Globus pallidus (tissue), 1 donor: ENCODE data around the gene WNT9B.

Experiments used
- DNase-seq: peaks from one replicate; pipeline ENCODE4 v3.0.0-alpha.2; 2015; ENCODE audit warnings: low spot score

Gene WNT9B

DNA sequence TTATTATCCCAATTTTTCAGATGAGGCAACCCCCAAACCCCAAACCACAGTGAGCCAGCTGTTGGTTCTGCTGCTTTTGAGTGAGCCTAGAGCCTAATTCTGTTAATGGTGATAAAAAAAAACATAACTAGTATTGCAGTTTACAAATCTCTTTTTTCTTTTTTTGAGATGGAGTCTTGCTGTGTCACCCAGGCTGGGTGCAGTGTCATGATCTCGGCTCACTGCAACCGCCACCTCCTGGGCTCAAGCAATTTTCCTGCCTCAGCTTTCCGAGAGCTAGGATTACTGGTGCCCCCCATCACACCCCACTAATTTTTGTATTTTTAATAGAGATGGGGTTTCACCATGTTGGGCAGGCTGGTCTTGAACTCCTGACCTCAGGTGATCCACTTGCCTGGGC, 3.1 kb downstream of the WNT9B start:
- DNase-seq: no peak

DNA sequence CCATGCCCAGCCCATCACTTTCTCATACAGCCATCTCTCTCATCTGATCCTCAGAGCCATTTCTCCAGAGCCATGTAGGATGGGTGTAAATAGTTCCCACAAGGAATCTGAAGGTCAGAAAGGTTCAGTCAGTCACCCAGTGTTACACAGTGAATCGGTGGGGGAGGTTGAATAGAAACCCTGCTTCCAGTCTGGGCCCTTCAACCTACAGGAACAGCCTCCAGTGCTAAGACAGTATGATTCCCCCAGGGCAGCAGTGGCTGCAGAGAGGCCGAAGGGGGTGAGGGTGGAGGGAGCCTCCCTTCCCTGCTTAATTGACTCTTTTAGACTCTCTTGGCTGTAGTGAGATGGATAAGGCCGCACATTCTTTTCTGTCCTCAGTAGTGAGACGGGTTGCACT, 3.6 kb downstream of the WNT9B start:
- DNase-seq: no peak

DNA sequence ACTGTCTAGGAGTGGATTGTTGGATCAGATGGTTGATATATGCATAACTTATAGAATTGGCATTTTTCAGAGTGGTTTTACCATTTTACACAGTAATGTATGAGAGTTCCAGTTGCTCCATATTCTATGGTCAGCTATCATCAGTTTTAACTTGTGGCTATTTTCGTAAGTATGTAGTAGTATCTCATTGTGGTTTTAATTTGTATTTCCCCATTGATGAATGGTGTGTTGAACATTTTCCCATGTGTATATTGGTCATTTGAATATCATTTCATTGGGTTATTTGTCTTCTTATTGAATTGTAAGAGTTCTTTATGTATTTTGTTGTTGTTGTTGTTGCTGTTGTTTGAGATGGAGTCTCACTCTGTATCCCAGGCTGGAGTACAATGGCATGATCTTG, 6.2 kb downstream of the WNT9B start:
- no peak for DNase-seq

DNA sequence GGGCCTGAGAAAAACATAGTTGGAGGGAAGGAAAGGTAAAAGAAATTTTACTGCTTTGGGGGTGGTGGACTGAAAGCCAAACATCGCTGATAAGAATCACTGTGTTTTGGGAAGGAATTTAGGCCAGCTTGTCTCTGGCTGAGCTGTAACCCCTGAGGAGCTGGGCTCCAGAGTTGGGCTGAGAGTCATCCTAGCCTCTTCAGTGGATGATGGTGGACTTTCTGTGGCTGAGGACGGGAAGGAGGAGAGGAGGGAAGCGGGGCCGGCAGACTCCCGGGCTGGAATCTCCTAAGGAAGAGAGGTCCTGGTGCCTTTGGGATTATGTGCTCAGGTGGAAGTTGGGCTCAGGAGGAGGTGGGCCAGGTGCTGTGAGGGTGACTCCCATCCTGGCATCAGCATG, 8.6 kb downstream of the WNT9B start:
- no peak for DNase-seq

DNA sequence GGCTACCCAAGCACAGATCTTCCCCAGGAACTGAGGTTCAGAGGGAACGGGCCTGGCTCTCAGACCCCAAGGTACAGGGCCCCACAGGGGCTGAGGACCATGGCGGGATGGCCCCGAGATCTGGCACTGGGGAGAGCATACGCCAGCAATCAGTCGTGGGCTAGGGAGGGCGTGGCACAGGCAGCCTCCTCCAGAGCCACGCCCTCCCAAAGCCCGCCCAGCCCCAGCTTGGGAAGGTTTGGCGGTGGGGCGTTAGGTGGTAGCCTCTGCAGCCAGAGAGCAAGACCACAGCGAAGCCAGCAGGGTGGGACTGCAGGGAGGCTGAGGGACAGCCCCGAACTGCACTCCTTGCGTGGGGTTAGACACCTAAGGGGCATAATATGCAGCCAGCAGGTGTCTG, 11.6 kb downstream of the WNT9B start:
- DNase-seq: no peak

DNA sequence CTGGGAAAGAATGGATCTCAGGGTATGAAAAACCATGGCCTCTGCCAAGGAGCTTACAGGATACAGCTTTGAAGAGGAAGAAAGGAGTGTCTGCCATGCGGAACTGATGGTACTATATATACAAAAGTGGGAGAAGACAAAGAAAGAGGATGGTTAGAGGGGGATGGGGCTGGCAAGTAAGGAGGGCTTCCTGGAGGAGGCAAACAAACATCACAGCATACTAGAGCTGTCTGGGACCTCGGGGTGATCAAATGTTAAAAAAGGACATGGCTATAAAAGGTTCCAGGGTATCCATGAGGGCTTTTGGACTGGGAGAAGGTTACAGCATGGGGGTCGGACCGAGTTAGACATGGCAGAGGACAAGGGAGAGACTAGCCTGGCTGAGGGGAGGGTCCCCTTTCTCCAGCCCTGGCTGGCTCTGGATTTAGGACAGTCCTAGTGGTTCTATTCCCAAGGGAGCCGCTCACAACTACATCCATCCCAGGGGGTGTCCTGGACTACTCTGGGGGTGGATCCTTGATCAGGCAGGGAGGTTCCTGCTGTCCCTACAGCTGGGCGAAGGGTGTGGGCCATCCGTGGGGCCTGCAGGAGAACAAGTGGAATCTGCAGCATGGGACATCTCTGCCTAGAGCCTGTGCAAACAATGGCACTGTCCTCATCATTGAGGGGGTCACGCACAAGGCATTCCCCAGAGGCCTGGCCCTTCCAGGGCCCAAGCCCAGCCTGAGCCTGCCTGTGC, 12.2 kb downstream of the WNT9B start:
- no peak for DNase-seq

DNA sequence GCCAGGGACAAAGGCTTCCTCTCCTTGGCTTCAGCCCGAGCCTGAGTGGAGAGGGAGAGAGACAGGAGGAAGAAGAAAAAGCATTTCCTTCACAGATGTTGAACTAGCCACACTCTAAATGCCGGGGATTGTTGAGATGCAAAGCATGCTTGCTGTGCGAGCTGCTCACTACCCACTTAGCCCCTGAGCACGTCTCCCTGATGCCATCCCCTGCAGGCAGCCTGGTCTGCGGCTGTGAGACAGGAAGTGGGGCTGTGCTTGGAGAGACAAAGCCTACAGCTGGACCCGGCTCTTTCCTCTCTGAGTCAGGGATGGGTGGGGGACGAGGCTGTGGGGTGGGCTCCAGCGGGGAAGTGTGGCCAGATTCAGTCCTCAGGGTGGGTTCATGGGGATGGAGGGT, 13.7 kb downstream of the WNT9B start:
- DNase-seq: no peak

DNA sequence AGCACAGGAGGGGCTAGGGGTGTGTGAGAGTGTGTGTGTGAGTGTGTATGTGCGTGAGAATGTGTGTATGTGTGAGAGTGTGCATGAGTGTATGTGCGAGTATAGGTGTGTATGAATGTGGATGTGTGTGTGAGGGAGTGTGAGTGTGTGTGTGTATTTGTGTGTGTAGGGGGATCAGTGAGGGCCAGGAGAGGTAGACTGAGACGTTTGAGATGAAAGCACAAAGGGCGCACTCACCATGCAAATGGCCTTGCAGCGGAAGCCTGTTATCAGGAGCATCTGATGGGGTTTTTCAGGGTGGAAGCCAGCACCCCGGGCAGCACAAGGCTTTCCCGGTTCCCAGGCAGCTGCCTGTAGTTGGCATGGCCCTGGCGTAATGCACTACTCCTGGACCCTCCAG, 14.9 kb downstream of the WNT9B start:
- no peak for DNase-seq

DNA sequence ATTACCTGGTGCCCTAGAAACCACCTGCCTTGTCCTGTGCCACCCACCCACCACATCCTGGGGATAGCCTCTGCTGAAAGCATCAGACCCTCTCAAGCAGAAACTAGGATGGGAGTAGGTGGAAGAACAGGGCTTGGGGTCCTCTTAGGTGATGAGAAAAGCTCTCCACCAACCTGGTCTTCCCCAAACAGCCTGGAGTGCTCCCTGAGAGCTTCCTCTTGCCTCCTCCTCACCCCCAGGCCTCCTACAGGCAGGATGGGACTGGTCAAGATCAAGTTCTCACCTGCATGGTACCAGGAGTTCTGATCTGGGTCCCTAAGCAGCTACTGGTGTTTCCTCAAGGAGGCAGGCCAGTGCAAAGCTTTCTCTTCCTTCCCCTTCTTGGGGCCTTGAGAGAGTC, 15.4 kb downstream of the WNT9B start:
- no peak for DNase-seq

DNA sequence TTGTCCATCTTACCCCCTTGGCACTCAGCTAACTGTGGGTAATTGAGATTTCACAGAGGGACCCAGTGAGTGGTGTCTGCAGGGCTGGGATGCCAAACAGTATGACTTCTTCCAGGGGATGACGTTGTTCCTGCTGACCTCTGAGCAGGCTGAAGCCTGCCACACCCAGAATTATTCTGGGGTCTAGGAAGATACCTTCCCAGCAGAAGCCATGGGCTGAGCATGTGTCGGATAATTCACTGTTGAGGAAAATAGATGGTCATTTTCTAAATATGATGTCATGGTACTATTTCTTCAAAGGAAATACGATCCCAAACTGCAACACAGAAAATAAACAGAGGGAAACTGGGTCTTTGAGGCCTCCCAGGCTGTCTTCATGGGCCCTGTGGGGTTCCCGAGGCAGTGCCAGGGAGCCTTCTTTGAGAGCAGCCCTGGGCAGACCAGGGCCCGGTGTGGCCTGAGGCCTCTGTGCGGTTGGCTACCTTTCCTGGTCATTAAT, 17.4 kb downstream of the WNT9B start:
- no peak for DNase-seq

DNA sequence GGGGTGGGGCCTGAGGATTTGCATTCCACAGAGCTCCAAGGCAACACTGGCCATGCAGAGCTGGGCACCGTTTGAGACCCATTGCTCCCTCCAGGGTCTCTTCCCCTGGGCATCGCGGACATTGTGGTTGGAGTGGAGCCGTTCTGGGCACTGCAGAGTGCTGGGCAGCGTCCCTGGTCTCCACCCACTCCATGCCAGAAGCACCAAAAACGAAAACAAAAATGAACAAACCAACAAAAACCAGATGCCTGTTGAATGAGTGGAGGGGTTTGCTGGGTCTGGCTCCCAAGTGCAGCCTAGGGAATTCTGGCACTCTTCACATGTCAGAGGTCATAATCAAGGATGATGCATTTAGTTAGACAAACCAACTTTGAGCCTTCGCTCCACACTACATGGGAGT, 17.9 kb downstream of the WNT9B start:
- DNase-seq: no peak

DNA sequence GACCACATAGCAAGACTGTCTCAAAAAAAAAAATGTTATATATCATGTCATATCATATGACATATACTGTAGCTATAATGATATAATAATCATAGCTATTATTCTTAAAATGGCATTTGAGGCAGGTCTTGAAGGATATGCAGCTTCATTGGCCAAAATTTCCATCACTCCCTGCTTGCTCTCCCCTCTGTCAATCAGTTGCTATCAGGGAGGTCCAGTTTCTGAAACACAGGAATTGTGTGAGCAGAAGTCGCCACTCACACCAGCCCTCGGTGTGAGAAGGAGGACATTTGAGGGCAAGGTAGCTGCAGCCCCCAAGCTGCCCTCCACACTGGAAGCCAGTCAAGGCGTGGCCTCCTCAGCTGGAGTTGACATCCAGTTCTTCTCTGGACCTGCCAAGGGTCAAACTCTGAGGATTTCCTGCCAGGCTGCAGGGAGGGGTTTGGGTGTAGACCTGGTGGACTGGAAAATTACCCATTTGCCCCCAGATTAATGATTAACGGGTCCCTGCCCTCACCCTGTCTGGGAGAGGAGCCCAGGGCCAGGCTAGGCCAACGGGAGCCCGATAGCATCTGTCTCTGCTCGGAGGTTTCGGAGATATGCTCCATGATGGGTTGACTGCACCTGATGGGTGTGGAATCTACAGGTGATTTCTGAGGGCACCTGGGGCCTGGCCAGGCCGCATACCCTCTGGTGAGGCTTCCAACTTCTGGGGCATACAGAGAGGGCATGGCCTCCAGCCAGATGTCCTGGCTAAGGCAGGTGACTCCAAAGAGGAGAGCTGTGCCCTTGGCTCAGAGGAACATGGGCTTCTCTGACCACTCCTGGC, 18.8 kb downstream of the WNT9B start:
- DNase-seq: no peak

DNA sequence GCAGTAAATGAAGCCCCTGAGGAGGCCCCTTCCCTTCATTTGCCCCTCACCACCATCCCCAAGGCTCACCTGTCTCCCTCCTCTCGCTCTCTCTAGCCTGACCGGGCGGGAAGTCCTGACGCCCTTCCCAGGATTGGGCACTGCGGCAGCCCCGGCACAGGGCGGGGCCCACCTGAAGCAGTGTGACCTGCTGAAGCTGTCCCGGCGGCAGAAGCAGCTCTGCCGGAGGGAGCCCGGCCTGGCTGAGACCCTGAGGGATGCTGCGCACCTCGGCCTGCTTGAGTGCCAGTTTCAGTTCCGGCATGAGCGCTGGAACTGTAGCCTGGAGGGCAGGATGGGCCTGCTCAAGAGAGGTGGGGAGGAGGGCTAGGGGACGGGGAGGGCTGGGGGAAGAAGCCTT, 21.0 kb downstream of the WNT9B start:
- no peak for DNase-seq

DNA sequence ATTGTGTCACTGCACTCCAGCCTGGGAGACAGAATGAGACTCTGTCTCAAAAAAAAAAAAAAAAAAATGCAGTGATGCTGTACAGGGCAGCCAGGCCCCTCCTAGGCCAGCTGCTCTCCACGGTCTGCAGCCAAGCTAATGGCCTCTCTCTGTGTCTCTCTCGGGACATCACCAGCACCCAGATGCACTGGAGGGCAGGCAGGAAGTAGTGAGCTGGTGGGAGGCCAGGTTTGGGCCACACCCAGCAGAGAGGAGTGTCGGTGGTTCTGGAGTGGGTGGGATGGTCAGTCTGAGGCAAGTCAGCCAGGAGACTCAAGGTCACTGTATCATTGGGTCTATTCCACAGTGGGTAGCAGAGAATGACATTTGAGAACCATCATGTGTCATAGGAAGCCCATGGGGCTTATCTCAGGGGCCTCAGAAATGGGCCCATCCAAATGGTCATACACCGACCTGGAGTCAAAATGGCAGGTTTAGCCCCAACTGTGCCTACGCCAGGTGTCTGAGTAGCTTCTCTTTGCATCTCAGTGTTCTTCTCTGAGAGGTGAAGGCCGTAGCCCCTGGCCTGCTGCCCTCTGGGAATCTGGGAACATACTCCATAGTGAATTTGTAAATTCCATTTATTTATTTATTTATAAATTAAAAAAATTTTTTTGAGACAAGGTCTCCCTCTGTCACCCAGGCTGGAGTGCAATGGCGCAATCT, 22.7 kb downstream of the WNT9B start:
- DNase-seq: no peak

DNA sequence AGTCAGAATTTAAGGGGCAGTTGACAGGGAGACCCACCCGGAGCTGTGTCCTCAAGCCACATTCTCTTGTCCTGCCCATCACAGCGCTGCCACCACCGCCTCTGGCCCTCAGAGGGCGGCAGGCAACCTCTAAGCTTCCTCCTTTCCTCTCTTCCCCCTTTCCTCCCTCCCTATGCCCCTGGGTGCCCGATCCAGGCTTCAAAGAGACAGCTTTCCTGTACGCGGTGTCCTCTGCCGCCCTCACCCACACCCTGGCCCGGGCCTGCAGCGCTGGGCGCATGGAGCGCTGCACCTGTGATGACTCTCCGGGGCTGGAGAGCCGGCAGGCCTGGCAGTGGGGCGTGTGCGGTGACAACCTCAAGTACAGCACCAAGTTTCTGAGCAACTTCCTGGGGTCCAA, 23.5 kb downstream of the WNT9B start:
- DNase-seq: no peak

DNA sequence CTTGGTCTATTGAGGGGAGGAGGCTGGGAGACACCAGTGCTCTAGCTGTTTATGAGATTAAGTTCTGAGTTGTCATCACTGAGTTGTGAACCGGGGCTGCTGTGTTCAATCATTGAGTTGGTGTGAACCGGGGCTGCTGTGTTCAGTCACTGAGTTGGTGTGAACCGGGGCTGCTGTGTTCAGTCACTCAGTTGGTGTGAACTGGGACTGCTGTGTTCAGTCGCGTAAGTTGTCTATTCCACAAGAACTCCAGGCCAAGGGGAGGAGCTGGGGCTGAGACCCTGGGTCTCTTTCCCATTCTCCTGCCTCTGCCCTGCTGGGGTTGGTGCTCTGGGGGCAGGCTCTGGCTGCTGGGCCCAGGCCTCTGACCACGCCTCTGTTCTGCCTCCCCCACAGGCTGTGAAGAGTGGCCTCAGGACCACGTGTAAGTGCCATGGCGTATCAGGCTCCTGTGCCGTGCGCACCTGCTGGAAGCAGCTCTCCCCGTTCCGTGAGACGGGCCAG, 24.5 kb downstream of the WNT9B start:
- DNase-seq: no peak

DNA sequence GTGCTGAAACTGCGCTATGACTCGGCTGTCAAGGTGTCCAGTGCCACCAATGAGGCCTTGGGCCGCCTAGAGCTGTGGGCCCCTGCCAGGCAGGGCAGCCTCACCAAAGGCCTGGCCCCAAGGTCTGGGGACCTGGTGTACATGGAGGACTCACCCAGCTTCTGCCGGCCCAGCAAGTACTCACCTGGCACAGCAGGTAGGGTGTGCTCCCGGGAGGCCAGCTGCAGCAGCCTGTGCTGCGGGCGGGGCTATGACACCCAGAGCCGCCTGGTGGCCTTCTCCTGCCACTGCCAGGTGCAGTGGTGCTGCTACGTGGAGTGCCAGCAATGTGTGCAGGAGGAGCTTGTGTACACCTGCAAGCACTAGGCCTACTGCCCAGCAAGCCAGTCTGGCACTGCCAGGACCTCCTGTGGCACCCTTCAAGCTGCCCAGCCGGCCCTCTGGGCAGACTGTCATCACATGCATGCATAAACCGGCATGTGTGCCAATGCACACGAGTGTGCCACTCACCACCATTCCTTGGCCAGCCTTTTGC, 25.0 kb downstream of the WNT9B start:
- no peak for DNase-seq

DNA sequence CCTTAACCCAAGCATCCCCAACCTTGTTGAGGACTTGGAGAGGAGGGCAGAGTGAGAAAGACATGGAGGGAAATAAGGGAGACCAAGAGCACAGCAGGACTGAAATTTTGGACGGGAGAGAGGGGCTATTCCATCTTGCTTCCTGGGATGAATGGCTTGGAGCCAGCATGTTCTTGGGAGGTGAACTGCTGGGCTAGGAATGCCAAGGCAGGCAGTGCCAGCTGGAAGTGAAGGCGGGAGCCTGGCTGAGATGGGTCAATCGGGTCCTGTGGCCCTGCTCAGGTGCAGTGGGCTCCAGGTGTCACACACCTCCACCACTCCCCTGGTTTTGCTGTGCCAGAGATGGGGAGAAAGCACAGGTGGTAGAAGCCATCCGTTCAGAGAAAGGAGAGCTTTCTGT, 25.5 kb downstream of the WNT9B start:
- DNase-seq: no peak

DNA sequence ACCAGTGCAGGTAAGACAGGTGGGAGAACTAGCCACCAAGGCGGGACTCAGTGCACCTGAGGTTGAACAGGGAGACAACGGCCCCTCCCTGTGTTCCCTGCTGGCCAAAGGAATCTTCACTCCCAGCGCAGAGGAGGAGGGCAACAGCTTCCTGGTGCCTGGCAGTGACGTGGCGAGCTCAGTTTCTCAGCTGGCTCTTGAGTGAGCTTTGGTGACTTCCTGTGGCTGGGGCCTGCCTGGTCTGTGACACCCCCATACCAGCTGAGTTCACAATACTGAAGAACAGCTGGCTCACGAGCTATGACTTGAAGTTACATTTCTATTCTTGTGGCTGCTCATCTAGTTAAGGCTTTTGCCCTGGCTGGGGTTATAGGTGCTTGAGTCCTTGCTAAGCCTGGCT, 26.1 kb downstream of the WNT9B start:
- DNase-seq: no peak

DNA sequence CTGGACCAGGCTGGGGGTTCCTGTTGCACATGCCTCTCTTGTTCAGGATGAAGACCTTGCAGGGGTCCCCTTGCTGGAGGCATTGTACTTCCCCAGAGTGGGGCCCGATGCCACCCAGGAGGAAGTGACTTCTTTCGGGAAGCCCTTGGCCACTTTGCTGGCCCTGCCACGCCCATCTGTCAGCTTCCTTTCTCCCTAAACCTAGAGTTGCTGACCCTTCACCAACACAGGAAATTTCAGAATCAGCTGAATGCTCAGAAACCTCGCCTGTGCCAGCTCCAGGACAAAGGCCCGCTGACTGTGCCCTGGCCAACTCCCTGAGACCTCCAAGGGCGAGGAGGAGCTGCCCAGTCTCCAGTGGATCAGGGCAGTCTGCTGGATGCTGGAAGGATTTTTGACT, 26.7 kb downstream of the WNT9B start:
- peak; percentile 21 for DNase-seq

DNA sequence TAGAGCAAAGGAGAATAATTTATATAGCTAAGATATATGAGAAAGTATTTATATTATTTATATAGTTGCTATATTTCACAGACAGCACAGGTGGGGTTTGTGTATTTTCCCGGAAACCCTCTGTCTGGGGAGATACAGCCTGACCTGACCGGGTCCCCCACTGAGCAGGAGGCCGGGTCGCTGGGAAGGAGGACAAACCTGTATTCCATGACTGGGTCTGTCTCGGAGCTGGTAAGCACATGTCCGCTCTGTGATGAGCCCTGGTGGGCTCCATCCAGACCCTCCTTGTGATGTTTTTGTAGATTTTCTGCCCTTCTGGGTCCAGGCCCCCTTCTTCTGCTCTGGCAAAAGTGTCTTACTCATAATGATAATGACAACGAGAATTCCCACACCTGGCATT, 27.7 kb downstream of the WNT9B start:
- DNase-seq: no peak

DNA sequence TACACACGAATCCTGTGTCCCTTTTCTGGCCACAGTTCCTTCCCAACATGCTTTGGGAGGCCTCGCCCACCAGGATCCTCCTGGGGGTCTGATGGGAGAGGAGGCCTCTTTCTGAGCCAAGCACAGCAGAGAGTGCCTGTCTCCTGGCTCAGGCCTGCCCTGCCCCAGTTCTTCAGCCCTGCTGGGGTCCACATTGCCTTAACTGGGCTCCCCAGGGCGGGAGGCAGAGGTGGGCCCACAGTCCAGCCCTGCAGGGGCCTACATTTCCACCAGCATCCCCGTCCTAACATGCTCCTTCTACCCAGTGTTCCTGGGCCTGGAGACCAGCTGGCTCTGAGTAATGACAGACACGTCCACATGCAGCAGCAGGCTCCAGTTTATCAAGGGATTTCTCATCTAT, 29.6 kb downstream of the WNT9B start:
- DNase-seq: no peak
